GM18868 (cell line): ENCODE results near the gene CHRNE.
"Not testable (repeated sequence)": the region's sequence is repeated elsewhere in the genome, so short reads cannot be mapped to it uniquely, and the experiment has no call there.

Source experiments
- ATAC-seq: cut with Tn5 transposase; IDR thresholded peaks from one replicate; pipeline ENCODE4 v1.9.1; 2021; ENCODE audit warnings: mild to moderate bottlenecking, moderate library complexity; ENCODE audit not compliant: unreplicated experiment

Gene CHRNE

GRCh38 chr17:4891411-4892410, 11.2 kb downstream of the CHRNE start:
- ATAC-seq: no peak

- ATAC-seq: no peak
Measured at GRCh38 chr17:4887581-4887980, 15.3 kb downstream of the CHRNE start.

- no peak for ATAC-seq
Measured at GRCh38 chr17:4886830-4887229, 16.1 kb downstream of the CHRNE start.

GRCh38 chr17:4884489-4884888, 18.4 kb downstream of the CHRNE start:
- ATAC-seq: no peak

- ATAC-seq: no peak
Measured at GRCh38 chr17:4881761-4882555, 20.9 kb downstream of the CHRNE start.

DNA sequence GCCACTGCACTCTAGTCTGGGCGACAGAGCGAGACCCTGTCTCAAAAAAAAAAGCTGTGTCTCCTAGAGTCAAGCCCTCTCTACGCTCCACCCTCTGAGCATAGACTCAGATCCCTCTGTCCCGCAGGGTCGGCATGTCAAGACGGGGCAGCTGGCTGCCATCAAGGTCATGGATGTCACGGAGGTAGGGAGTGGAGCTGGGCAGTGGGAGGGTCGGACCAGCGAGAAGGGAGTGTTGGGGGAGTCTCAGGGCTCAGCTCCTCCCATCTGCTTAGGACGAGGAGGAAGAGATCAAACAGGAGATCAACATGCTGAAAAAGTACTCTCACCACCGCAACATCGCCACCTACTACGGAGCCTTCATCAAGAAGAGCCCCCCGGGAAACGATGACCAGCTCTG, 22.0 kb downstream of the CHRNE start:
- ATAC-seq: no peak

DNA sequence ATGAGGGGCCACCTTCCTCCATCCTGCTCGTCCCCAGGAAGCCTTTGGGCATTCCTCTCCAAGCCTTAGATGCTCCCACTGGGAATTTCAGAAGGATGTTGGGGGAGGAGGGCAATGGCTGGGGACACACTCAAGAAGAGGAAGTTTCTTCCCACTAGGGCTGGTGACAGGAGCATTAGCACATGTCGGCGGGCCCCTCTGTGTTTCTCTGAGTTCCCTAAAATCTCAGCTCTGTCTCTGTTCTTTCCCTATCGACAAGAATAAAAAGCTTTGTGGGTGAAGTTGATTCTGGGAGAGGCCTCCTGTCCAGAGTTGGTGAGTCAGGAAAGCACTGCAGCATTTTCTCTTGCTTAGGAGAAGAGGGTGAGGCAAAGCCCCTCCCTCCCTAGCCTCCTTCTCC, 23.3 kb downstream of the CHRNE start:
- ATAC-seq: no peak

DNA sequence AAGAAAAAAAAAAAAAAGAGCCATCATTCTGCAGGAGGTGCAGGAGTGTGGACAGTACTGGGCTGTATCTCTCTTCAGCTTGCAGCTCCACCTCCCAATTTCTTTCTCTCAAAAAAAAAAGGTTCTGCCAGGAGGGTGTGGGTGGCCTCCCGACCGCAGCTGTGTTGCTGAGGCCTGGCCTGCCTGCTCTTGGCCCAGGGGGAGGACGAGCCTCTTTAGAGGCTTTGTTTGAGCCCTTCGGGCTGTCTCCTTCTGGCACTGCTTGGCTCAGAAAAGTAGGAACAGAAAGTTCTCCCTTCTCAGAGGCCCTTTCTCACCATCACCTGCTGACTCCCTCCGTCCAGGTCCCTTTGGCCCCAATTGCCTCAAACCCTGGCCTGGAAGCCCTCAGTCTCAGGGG, 25.8 kb downstream of the CHRNE start:
- ATAC-seq: no peak

GRCh38 chr17:4872786-4873185, 30.1 kb downstream of the CHRNE start:
- no peak for ATAC-seq

DNA sequence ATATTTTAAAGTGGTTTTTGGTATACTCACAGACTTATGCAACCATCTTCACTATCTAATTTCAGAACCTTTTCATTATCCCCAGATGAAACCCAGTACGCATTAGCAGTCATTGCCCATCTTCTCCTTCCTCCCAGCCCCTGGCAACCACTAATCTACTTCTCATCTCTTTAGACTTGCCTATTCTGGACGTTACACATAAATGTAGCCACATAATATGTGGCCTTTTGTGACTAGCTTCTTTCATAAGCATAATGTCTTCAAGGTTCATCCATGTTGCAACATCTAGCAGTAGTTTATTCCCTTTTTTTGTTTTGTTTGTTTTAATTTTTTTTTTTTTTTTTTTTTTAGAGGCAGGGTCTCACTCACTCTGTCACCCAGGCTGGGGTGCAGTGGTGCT, 32.0 kb downstream of the CHRNE start:
- no peak for ATAC-seq

DNA sequence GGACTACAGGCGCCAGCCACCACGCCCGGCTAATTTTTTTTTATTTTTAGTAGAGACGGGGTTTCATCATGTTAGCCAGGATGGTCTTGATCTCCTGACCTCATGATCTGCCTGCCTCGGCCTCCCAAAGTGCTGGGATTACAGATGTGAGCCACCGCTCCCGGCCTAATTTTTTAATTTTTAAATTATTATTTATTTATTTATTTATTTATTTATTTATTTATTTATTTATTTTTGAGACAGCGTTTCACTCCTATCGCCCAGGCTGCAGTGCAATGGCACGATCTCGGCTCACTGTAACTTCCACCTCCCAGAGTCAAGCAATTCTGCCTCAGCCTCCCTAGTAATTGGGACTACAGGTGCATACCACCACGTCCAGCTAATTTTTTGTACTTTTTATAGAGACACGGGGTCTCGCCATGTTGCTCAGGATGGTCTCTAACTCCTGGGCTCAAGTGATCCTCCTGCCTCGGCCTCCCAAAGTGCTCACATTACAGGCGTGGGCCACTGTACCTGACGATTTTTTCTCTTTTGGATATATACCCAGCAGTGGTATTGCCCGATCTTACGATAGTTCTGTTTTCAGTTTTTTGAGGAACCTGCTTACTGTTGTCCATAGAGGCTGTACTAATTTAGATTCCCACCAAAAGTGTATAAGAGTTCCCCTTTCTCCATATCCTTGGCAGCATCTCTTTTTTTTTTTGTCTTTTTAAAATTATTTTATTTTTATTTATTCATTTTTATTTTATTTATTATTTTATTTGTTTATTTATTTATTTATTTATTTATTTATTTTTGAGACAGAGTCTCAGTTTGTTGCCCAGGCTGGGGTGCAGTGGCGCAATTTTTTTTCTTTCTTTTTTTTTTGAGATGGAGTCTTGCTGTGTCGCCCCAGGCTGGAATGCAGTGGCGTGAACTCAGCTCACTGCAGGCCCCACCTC, 33.6 kb downstream of the CHRNE start:
- ATAC-seq: not testable (repeated sequence)

- not testable (repeated sequence) for ATAC-seq
Measured at GRCh38 chr17:4867535-4867934, 35.4 kb downstream of the CHRNE start.

DNA sequence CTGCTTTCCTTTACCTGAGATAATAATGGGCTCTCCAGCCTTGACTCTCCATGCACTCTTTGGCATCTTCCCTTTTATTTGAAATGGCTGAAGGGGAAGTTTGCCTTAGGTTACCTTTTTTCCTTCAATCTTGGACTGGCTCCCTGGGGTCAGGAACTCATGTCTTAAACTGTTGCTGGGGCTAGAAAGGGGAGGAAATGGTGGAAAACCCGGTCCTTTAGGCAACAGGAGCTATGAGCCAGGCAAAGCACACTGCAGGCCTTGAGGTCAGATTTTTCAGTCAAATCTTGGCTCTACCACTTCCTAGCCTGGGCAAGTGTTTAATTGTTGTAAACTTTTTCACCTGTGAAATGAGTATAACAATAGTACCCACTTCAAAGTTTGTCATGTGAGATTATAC, 39.6 kb downstream of the CHRNE start:
- ATAC-seq: no peak

DNA sequence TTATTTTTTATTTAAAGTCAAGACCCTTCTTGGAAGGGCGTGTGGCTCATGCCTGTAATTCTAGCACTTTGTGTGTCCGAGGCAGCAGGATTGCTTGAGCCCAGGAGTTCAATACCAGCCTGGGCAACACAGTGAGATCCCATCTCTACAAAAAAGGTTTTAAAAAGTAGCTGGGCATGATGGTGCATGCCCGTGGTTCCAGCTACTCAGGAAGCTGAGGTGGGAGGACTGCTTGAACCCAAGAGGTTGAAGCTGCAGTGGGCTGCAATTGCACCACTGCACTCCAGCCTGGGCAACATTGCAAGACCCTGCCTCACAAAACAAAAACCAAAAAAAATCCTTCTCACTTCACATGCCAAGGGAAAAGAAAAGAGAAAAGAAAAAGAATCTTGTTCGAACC, 40.2 kb downstream of the CHRNE start:
- ATAC-seq: no peak

GRCh38 chr17:4861052-4861451, 41.8 kb downstream of the CHRNE start:
- ATAC-seq: no peak

DNA sequence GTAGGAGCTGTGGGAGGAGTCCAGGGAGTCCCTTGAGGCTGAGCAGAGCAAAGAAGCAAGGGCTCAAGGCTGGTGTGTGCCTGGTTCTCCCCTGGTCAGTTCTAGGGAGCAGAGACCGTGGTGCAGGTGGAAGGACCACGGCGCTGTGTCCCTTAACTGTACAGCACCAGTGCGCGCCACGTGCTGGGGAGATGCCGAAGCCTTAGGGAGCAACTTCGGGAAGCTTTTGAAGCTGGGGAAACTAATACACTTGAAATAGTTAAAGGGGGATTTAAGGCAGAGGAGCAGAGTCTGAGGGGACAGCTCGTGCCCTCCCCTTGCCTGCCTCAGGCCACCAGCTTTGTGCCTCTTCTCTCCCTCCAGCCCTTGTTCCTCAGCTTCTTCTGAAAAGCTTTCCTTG, 42.2 kb downstream of the CHRNE start:
- ATAC-seq: no peak

DNA sequence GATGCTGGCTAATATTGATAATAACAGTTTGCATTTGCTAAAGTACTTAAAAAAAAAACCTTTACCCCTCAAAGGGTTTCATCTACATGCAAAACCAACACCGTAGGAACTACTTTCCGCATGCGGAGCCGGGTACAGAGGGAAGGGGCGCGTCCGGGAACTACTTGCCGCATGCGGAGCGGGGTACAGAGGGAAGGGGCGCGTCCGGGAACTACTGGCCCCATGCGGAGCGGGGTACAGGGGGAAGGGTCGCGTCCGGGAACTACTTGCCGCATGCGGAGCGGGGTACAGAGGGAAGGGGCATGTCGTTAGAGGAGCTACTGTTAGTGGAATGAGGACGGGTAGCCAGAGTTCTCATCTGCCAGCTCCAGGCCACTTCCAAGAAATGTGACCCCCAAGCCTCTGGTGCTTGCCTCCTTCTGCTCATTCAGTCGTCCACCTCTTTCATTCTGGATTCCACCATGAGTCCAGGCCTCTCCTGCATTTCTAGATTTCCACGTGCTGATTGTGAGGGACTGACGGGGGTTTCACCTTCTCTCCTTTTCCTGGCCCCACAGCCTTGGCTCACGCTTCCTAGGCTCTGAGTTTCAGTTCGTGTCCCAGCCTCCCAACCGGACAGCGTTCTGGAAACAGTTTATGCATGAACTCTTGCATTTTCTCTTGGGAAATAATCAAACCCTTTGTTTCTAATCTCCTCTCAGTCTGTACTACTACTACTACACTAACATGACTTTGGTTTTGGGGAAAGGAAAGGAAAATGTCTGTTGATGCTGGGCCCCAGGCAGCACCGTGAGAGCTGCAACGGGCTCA, 42.9 kb downstream of the CHRNE start:
- ATAC-seq: no peak

- no peak for ATAC-seq
Measured at GRCh38 chr17:4858882-4859260, 44.0 kb downstream of the CHRNE start.

GRCh38 chr17:4858068-4858881, 44.6 kb downstream of the CHRNE start:
- no peak for ATAC-seq
